HG02623 (cell line): ENCODE measurements around the gene MRPL23.

Experiments used
- ATAC-seq: cut with Tn5 transposase; IDR thresholded peaks from one replicate; pipeline ENCODE4 v1.9.1; 2021; ENCODE audit warnings: moderate library complexity; ENCODE audit not compliant: unreplicated experiment

MRPL23 gene

DNA sequence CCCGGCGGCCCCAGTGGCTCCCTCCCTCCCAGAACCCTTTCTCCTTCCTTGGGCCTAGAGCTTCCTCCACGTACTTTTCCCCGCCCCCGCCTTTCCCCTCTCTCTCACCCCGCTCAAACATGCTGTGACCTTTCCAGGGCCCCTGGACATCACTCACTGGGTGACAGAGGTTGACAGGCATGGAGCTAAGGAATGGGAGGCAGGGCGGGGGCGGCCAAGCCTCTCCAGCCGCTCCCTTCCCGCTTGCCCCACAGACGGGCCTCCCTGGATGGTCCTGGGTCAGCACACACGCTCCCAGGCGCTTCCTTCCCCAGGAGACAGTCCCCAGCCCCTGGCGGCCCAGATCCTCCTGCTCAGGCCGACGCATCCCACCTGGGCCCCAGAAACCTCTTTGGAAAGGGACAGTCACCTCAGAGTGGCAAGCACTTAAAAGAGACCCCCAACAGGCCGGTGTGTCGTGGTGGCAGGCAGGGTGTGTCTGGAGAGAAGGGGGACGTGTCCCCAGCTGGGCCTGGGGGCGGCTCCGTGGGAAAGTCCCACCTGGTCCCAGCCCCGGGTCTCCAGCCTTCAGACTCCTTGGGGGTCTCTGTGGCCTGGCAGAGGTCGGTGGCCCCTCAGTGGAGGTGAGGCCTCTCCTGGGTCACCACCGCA lies 41.7 kb downstream of the MRPL23 start:
- no peak for ATAC-seq

GRCh38 chr11:1989953-1990352 lies 42.8 kb downstream of the MRPL23 start:
- ATAC-seq: no peak

DNA sequence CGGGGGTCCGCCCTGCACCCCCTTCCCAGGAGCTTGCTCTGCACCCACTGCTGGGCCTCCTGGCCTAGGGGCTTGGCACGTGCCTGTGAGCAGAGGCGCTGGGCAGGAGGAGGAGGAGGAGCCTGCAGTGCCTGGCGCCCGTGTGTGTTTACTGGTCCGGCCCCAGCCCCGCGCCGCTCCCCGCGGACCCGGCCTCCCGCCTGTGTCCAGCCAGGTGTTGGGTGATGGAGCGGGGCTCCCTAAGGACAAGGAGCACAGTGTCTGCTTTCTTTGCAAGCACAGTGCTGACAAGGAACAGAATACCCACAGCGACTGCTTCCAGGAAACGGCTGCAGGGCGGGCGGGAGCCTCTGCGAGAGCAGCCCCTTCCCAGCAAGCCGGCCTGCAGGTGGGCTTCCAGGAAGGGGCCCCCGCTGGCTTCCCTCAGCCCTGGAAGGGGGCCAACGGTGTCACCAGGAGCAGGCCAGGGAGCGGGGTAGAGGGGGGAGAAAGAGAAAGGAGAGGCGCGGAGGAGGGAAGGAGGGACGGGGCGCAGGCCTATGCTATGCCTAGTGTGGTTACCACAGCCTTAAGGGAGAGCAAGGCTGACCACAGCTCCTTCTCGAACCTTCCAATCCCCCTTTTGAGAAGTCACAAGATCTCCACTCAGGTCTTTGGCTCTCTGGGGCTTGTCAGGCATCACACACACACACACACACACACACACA lies 43.9 kb downstream of the MRPL23 start:
- no peak for ATAC-seq

- ATAC-seq: no peak
Observed at GRCh38 chr11:1992111-1992510, 45.0 kb downstream of the MRPL23 start.

GRCh38 chr11:1994121-1994520 lies 47.0 kb downstream of the MRPL23 start:
- no peak for ATAC-seq

GRCh38 chr11:1997755-1998154 lies 50.6 kb downstream of the MRPL23 start, which contains the start of gene H19:
TSS of gene H19 (minus strand) at chr11:1997842.
- ATAC-seq: no peak

- ATAC-seq: no peak
Observed at GRCh38 chr11:1998290-1998689, 51.2 kb downstream of the MRPL23 start.

DNA sequence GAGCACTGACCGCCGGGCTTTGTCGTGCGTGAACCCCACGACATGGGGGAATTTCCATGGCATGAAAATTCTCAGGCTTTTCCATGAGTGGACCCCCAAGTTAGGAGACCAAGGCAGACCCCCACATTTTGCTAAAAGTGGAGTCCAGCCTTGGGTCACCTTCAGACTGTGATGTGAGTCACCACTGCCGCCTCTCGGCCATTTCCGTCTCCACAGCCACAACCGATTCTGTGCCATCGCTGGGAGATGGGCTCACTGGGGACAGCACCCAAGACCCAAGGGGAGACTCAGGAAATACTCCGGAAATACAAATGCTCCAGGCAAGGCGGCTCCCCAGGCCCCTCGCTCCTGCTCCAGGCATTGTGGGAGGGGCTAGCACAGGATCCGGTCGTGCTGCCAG lies 51.7 kb downstream of the MRPL23 start:
- no peak for ATAC-seq

- ATAC-seq: no peak
Observed at GRCh38 chr11:2002042-2002776, 55.1 kb downstream of the MRPL23 start.

DNA sequence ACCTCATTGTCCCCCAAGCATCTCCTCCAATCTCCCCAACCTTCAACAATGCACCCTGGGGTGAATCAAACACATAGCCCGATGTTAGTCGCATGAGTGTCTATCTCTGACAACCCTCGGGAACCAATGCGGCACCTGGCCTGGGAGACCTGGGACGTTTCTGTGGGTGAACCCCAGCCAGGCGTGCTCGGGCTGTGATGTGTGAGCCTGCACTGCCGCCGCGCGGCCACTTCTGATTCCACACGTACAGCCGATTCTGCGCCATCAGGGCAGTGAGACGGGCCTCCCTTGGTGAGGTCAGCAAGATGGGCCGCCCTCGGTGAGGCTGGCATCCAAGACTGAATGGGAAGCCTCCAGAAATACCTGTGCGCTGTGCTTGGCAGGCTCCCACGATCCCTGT lies 55.7 kb downstream of the MRPL23 start:
- no peak for ATAC-seq

GRCh38 chr11:2004466-2004865 lies 57.3 kb downstream of the MRPL23 start:
- no peak for ATAC-seq
